Osteoblast (primary cell): Measurements from ENCODE around the gene ACER1. TPM values are rescaled to one million over a fixed set of nuclear protein-coding genes. Genes with fewer than 3 reads are reported as not detected.

ENCODE experiments used
- DNase-seq: peaks from one replicate; pipeline ENCODE4 v3.0.0; 2011; ENCODE audit warnings: low spot score, mixed read lengths; ENCODE audit not compliant: insufficient read length; ENCODE audit errors: missing footprints
- H2AFZ ChIP-seq: 2 replicates; pipeline ENCODE4 v1.6.0; 2011; ENCODE audit warnings: mild to moderate bottlenecking, low read length
- H3K27ac ChIP-seq: 2 replicates; pipeline ENCODE4 v1.5.1; 2011; ENCODE audit warnings: mild to moderate bottlenecking, low read depth, low read length, moderate library complexity
- H3K27me3 ChIP-seq: 2 replicates; pipeline ENCODE4 v1.6.0; 2012; ENCODE audit warnings: mild to moderate bottlenecking, control low read depth, inconsistent platforms, low read length, moderate library complexity; ENCODE audit not compliant: insufficient read depth
- H3K36me3 ChIP-seq: 2 replicates; pipeline ENCODE4 v1.5.1; 2011; ENCODE audit warnings: mild to moderate bottlenecking, low read length, control low read depth, moderate library complexity; ENCODE audit not compliant: insufficient read depth
- H3K4me1 ChIP-seq: 2 replicates; pipeline ENCODE4 v1.5.1; 2011; ENCODE audit warnings: mild to moderate bottlenecking, low read length, control low read depth, moderate library complexity; ENCODE audit not compliant: insufficient read depth
- H3K4me2 ChIP-seq: 2 replicates; pipeline ENCODE4 v1.6.0; 2011; ENCODE audit warnings: mild to moderate bottlenecking, low read length; ENCODE audit not compliant: insufficient read depth
- H3K4me3 ChIP-seq: fragments of 200-600 bp; sonication (generic); 3 replicates; pipeline ENCODE4 v1.5.1; 2012; ENCODE audit warnings: mild to moderate bottlenecking, low read length, inconsistent platforms; ENCODE audit not compliant: insufficient read depth
- H3K79me2 ChIP-seq: 2 replicates; pipeline ENCODE4 v1.6.0; 2012; ENCODE audit warnings: mild to moderate bottlenecking, low read length, control low read depth, inconsistent platforms; ENCODE audit not compliant: insufficient read depth
- H3K9me3 ChIP-seq: 2 replicates; pipeline ENCODE4 v1.5.1; 2011; ENCODE audit warnings: low read depth, low read length, control low read depth
- H4K20me1 ChIP-seq: 2 replicates; pipeline ENCODE4 v1.6.0; 2012; ENCODE audit warnings: mild to moderate bottlenecking, low read length, control low read depth; ENCODE audit not compliant: insufficient read depth
- total RNA-seq: library from RNA; depleted of rRNA; stranded (reverse); fragments of >200 nt; gene quantifications from 2 replicates; pipeline ENCODE4 v1.2.3, GENCODE V29; 2012
- TF ChIP-seq, protein P1 (sequence below): IDR thresholded peaks from 2 replicates; pipeline ENCODE4 v1.5.1; 2011; ENCODE audit warnings: mild to moderate bottlenecking, low read depth, low read length, moderate library complexity; ENCODE audit errors: extremely low read depth

Gene ACER1
- total RNA-seq, 1 donor = under 0.01 TPM

DNA sequence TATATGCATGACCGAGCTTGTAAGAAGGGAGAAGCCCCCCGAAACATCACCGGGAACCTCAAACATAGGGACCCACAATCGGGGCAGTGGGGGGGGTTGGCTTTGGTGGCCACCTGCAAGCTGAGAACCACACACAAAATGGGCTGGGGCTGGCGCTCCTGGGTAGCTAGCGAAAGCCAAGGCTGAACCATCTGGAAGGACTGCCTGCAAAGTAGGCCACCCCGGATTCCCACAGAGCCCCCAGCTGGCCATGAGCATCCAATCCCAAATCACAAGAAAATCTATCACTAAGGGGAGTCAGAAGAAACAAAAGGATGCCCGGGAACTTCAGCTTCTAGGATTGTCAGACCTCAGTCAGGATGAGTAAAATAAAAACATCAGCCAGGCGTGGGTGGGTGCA is 45.1 kb upstream of the ACER1 start:
- Histone ChIP-seq H4K20me1 (no peaks in the 10 kb centered on the region), H3K4me2 (no peak overlapping the region), H3K79me2 (no peaks in the 10 kb centered on the region), H3K36me3 (peaks cover 42% of the 10 kb centered on the region), H3K27me3 (no peaks in the 10 kb centered on the region), H3K27ac (no peak overlapping the region), H2AFZ (no peak overlapping the region), H3K4me3 (no peak overlapping the region), H3K4me1 (peaks cover 4% of the 10 kb centered on the region), H3K9me3 (no peaks in the 10 kb centered on the region)
- TF ChIP-seq, protein P1, sequence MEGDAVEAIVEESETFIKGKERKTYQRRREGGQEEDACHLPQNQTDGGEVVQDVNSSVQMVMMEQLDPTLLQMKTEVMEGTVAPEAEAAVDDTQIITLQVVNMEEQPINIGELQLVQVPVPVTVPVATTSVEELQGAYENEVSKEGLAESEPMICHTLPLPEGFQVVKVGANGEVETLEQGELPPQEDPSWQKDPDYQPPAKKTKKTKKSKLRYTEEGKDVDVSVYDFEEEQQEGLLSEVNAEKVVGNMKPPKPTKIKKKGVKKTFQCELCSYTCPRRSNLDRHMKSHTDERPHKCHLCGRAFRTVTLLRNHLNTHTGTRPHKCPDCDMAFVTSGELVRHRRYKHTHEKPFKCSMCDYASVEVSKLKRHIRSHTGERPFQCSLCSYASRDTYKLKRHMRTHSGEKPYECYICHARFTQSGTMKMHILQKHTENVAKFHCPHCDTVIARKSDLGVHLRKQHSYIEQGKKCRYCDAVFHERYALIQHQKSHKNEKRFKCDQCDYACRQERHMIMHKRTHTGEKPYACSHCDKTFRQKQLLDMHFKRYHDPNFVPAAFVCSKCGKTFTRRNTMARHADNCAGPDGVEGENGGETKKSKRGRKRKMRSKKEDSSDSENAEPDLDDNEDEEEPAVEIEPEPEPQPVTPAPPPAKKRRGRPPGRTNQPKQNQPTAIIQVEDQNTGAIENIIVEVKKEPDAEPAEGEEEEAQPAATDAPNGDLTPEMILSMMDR = no peak
- DNase-seq = peak; percentile 71

- no peaks in the 10 kb centered on the region for H3K9me3 ChIP-seq
- no peak overlapping the region for H3K27ac ChIP-seq
- TF ChIP-seq, protein P1 = no peak
- no peaks in the 10 kb centered on the region for H3K27me3 ChIP-seq
- no peaks in the 10 kb centered on the region for H4K20me1 ChIP-seq
- no peak overlapping the region for H2AFZ ChIP-seq
- H3K36me3 ChIP-seq = peaks cover 37% of the 10 kb centered on the region
- DNase-seq = peak; percentile 86
- H3K4me3 ChIP-seq = no peak overlapping the region
- peaks cover 4% of the 10 kb centered on the region for H3K4me1 ChIP-seq
- no peak overlapping the region for H3K4me2 ChIP-seq
- no peaks in the 10 kb centered on the region for H3K79me2 ChIP-seq
Observed at GRCh38 chr19:6378041-6378440, 44.6 kb upstream of the ACER1 start.

- Histone ChIP-seq H4K20me1 (no peaks in the 10 kb centered on the region), H3K4me2 (no peak overlapping the region), H3K27ac (no peak overlapping the region), H3K36me3 (peaks cover 27% of the 10 kb centered on the region), H3K79me2 (no peaks in the 10 kb centered on the region), H3K9me3 (no peaks in the 10 kb centered on the region), H3K27me3 (no peaks in the 10 kb centered on the region), H2AFZ (no peak overlapping the region), H3K4me1 (peaks cover 8% of the 10 kb centered on the region), H3K4me3 (no peak overlapping the region)
- peak; percentile 82 for DNase-seq
- TF ChIP-seq, protein P1 = no peak
Observed at GRCh38 chr19:6376512-6377190, 43.2 kb upstream of the ACER1 start.

DNA sequence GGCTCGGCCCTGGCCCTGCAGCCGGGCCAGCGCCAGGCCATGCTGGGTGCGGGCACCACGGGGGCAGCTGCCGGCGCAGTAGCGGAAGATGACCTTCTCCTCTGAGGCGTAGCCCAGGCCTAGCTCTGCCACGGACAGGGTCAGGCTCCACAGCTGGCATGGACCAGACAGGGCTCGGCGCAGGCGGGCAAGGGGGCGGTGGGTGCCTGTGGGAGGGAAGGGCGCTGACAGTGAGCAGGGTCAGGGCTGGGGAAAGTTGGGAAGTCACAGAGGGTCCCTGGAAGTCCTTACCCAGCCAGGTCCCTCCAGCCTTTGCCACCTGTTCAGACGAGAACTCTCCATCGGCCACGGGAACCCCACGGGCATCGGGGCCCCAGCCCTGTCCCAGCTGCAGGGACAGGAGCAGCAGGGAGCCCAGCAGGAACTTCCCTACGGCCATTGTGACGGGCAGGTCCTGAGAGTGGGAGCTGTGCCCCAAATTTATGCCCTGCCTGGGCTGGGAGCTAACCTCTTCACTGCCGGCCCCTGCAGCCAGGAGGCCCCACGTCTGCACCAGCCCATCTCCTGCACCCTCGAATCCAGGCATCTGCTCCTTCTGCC is 42.1 kb upstream of the ACER1 start, which contains the start of gene PSPN:
TSS of gene PSPN (minus strand) at position 523 of the 600 bp plus-strand sequence. CDS start at position 439, 84 bp downstream.
- TF ChIP-seq, protein P1 = no peak
- Histone ChIP-seq H4K20me1 (no peaks in the 10 kb centered on the region), H3K4me3 (no peak within 1 kb of the TSS), H2AFZ (no peak within 1 kb of the TSS), H3K27me3 (no peaks in the 10 kb centered on the region), H3K27ac (no peak within 1 kb of the TSS), H3K4me1 (peaks cover 8% of the 10 kb centered on the region), H3K9me3 (no peaks in the 10 kb centered on the region), H3K4me2 (no peak within 1 kb of the TSS), H3K79me2 (no peaks in the 10 kb centered on the region), H3K36me3 (peaks cover 16% of the 10 kb centered on the region)
- DNase-seq = peak; percentile 68
